Keratinocyte (primary cell): ENCODE results near the gene OGDHL.

Source experiments
- CTCF ChIP-seq, 3 experiments: IDR thresholded peaks in 1 of 3; conservative IDR thresholded peaks in 1 of 3; optimal IDR thresholded peaks in 1 of 3; 2 replicates in 2 of 3; 3 replicates in 1 of 3; pipeline versions ENCODE3 to v1.5.1; 2011; ENCODE audit warnings: low read length in 3 of 3, mild to moderate bottlenecking in 3 of 3, moderate library complexity in 2 of 3, control low read depth in 1 of 3, inconsistent platforms in 1 of 3; ENCODE audit not compliant: insufficient read depth in 2 of 3; ENCODE audit errors: extremely low read depth in 1 of 3
- EZH2 ChIP-seq: IDR thresholded peaks from one replicate; pipeline ENCODE4 v1.6.1; 2012; ENCODE audit warnings: inconsistent platforms, mild to moderate bottlenecking, low read length, moderate library complexity

- no peak for TF ChIP-seq CTCF (optimal IDR thresholded peaks at IDR 0.05 in 1 of 3, IDR thresholded peaks at IDR 0.05 in 1 of 3, conservative IDR thresholded peaks at IDR 0.05 in 1 of 3; ENCODE audit: extremely low read depth in 1 of 3, insufficient read depth in 2 of 3, low read length in 3 of 3)
- TF ChIP-seq EZH2, result no peak
Observed at GRCh38 chr10:49768329-49768728, 6.2 kb upstream of the OGDHL start.
